Smooth muscle cell of the brain vasculature (primary cell): Measurements from ENCODE around the gene YTHDF1.

ENCODE experiments used
- DNase-seq: peaks from one replicate; pipeline ENCODE4 v3.0.0-alpha.2; 2012; ENCODE audit warnings: low read depth, low spot score

The YTHDF1 gene

GRCh38 chr20:63210011-63210605, 5.8 kb downstream of the YTHDF1 start:
- DNase-seq: no peak

- DNase-seq: no peak
Measured at GRCh38 chr20:63208346-63208909, 7.5 kb downstream of the YTHDF1 start.

GRCh38 chr20:63206878-63207277, 9.1 kb downstream of the YTHDF1 start:
- DNase-seq: no peak

GRCh38 chr20:63205896-63206295, 10.0 kb downstream of the YTHDF1 start:
- DNase-seq: no peak

GRCh38 chr20:63204362-63204761, 11.6 kb downstream of the YTHDF1 start:
- no peak for DNase-seq

- no peak for DNase-seq
Measured at GRCh38 chr20:63202811-63203526, 13.0 kb downstream of the YTHDF1 start.

- DNase-seq: no peak
Measured at GRCh38 chr20:63202021-63202420, 13.9 kb downstream of the YTHDF1 start.

- no peak for DNase-seq
Measured at GRCh38 chr20:63198606-63199005, 17.3 kb downstream of the YTHDF1 start.

GRCh38 chr20:63196768-63197470, 19.0 kb downstream of the YTHDF1 start:
- no peak for DNase-seq

GRCh38 chr20:63194797-63195173, 21.1 kb downstream of the YTHDF1 start:
- no peak for DNase-seq

- no peak for DNase-seq
Measured at GRCh38 chr20:63194007-63194796, 21.7 kb downstream of the YTHDF1 start.

GRCh38 chr20:63192721-63193120, 23.2 kb downstream of the YTHDF1 start:
- no peak for DNase-seq

GRCh38 chr20:63191400-63191799, 24.5 kb downstream of the YTHDF1 start:
- no peak for DNase-seq

GRCh38 chr20:63190828-63191227, 25.1 kb downstream of the YTHDF1 start:
- no peak for DNase-seq

- DNase-seq: no peak
Measured at GRCh38 chr20:63189846-63190559, 25.9 kb downstream of the YTHDF1 start.

GRCh38 chr20:63189322-63189642, 26.6 kb downstream of the YTHDF1 start:
- DNase-seq: no peak

- no peak for DNase-seq
Measured at GRCh38 chr20:63188641-63189321, 27.1 kb downstream of the YTHDF1 start.

GRCh38 chr20:63188159-63188442, 27.8 kb downstream of the YTHDF1 start:
- DNase-seq: no peak

- DNase-seq: no peak
Measured at GRCh38 chr20:63187338-63188158, 28.4 kb downstream of the YTHDF1 start.
